HEK293 (cell line): ENCODE measurements around the gene HOXB9.

Experiments used
- KLF1 ChIP-seq: fragments of 450-650 bp; formaldehyde crosslinking; IDR thresholded peaks from 2 replicates; pipeline ENCODE4 v1.5.1; 2016; ENCODE audit warnings: missing biosample characterization, missing genetic modification characterization
- SETDB1 ChIP-seq: IDR thresholded peaks from one replicate; pipeline ENCODE4 v1.6.1; 2017; ENCODE audit warnings: mild to moderate bottlenecking, low read length, moderate library complexity, mixed read lengths; ENCODE audit not compliant: insufficient read length
- YY2 ChIP-seq: fragments of 450-650 bp; formaldehyde crosslinking; IDR thresholded peaks from 2 replicates; pipeline ENCODE4 v1.5.1; 2016; ENCODE audit warnings: missing biosample characterization, missing genetic modification characterization
- ZBTB21 ChIP-seq: fragments of 450-650 bp; formaldehyde crosslinking; IDR thresholded peaks from 2 replicates; pipeline ENCODE4 v1.5.1; 2017; ENCODE audit warnings: missing biosample characterization, missing genetic modification characterization
- ZBTB8A ChIP-seq: fragments of 450-650 bp; formaldehyde crosslinking; IDR thresholded peaks from 2 replicates; pipeline ENCODE4 v1.5.1; 2016; ENCODE audit warnings: missing biosample characterization, missing genetic modification characterization
- ZFP41 ChIP-seq: fragments of 450-650 bp; formaldehyde crosslinking; IDR thresholded peaks from 2 replicates; pipeline ENCODE4 v1.5.1; 2016; ENCODE audit warnings: missing biosample characterization, missing genetic modification characterization, borderline replicate concordance
- ZNF112 ChIP-seq: fragments of 450-650 bp; formaldehyde crosslinking; IDR thresholded peaks from 2 replicates; pipeline ENCODE4 v1.5.0; 2017; ENCODE audit warnings: missing biosample characterization, missing genetic modification characterization
- ZNF16 ChIP-seq: fragments of 450-650 bp; formaldehyde crosslinking; IDR thresholded peaks from 2 replicates; pipeline ENCODE4 v1.5.1; 2016; ENCODE audit warnings: low read depth, missing biosample characterization, missing genetic modification characterization
- ZNF292 ChIP-seq: fragments of 450-650 bp; formaldehyde crosslinking; IDR thresholded peaks from 2 replicates; pipeline ENCODE4 v1.5.1; 2016; ENCODE audit warnings: low read depth, missing biosample characterization, missing genetic modification characterization, borderline replicate concordance
- ZNF302 ChIP-seq: fragments of 450-650 bp; formaldehyde crosslinking; IDR thresholded peaks from 2 replicates; pipeline ENCODE4 v1.5.1; 2016; ENCODE audit warnings: missing biosample characterization, missing genetic modification characterization, low read depth
- ZNF324 ChIP-seq: fragments of 450-650 bp; formaldehyde crosslinking; IDR thresholded peaks from 2 replicates; pipeline ENCODE4 v1.5.1; 2016; ENCODE audit warnings: missing biosample characterization, missing genetic modification characterization
- ZNF335 ChIP-seq: fragments of 450-650 bp; formaldehyde crosslinking; conservative IDR thresholded peaks from 2 replicates; pipeline ENCODE4 v1.5.1; 2016; ENCODE audit warnings: missing biosample characterization, missing genetic modification characterization
- ZNF350 ChIP-seq: fragments of 450-650 bp; formaldehyde crosslinking; IDR thresholded peaks from 2 replicates; pipeline ENCODE4 v1.5.0; 2017; ENCODE audit warnings: missing biosample characterization, mild to moderate bottlenecking, missing genetic modification characterization
- ZNF426 ChIP-seq: fragments of 450-650 bp; formaldehyde crosslinking; IDR thresholded peaks from 2 replicates; pipeline ENCODE4 v1.5.1; 2017; ENCODE audit warnings: missing biosample characterization, missing genetic modification characterization, mild to moderate bottlenecking, inconsistent platforms, moderate library complexity
- ZNF433 ChIP-seq: fragments of 450-650 bp; formaldehyde crosslinking; IDR thresholded peaks from 2 replicates; pipeline ENCODE4 v1.5.1; 2016; ENCODE audit warnings: missing biosample characterization, missing genetic modification characterization, low read depth
- ZNF623 ChIP-seq: fragments of 450-650 bp; formaldehyde crosslinking; IDR thresholded peaks from 2 replicates; pipeline ENCODE4 v1.5.1; 2016; ENCODE audit warnings: missing biosample characterization, missing genetic modification characterization
- ZNF677 ChIP-seq: fragments of 450-650 bp; IDR thresholded peaks from 2 replicates; pipeline ENCODE4 v1.5.0; 2018; ENCODE audit warnings: missing biosample characterization, mild to moderate bottlenecking, missing genetic modification characterization, moderate library complexity
- ZNF701 ChIP-seq: fragments of 450-650 bp; formaldehyde crosslinking; IDR thresholded peaks from 2 replicates; pipeline ENCODE4 v1.5.1; 2016; ENCODE audit warnings: missing biosample characterization, missing genetic modification characterization
- ZNF830 ChIP-seq: fragments of 450-650 bp; IDR thresholded peaks from 2 replicates; pipeline ENCODE4 v1.5.0; 2018; ENCODE audit warnings: missing biosample characterization, missing genetic modification characterization, low read depth, mild to moderate bottlenecking, moderate library complexity
- ZSCAN23 ChIP-seq: fragments of 450-650 bp; formaldehyde crosslinking; IDR thresholded peaks from 2 replicates; pipeline ENCODE4 v1.5.1; 2016; ENCODE audit warnings: missing biosample characterization, missing genetic modification characterization
- TF ChIP-seq, protein P1 (sequence below): fragments of 450-650 bp; formaldehyde crosslinking; conservative IDR thresholded peaks from 2 replicates; pipeline ENCODE4 v1.5.1; 2016; ENCODE audit warnings: low read depth, missing biosample characterization, missing genetic modification characterization
- TF ChIP-seq, protein P2 (sequence below): fragments of 450-650 bp; formaldehyde crosslinking; IDR thresholded peaks from 2 replicates; pipeline ENCODE4 v1.5.1; 2016; ENCODE audit warnings: missing biosample characterization, missing genetic modification characterization
- TF ChIP-seq, protein P3 (sequence below): fragments of 450-650 bp; formaldehyde crosslinking; IDR thresholded peaks from 2 replicates; pipeline ENCODE4 v1.5.1; 2016; ENCODE audit warnings: missing biosample characterization, missing genetic modification characterization
- TF ChIP-seq, protein P4 (sequence below): fragments of 450-650 bp; formaldehyde crosslinking; IDR thresholded peaks from 2 replicates; pipeline ENCODE4 v1.5.1; 2016; ENCODE audit warnings: missing biosample characterization, missing genetic modification characterization
- TF ChIP-seq, protein P5 (sequence below): fragments of 450-650 bp; formaldehyde crosslinking; IDR thresholded peaks from 2 replicates; pipeline ENCODE4 v1.5.1; 2016; ENCODE audit warnings: missing biosample characterization, missing genetic modification characterization
- TF ChIP-seq, protein P6 (sequence below): fragments of 450-650 bp; formaldehyde crosslinking; IDR thresholded peaks from 2 replicates; pipeline ENCODE4 v1.5.1; 2016; ENCODE audit warnings: missing biosample characterization, missing genetic modification characterization

HOXB9 gene

DNA sequence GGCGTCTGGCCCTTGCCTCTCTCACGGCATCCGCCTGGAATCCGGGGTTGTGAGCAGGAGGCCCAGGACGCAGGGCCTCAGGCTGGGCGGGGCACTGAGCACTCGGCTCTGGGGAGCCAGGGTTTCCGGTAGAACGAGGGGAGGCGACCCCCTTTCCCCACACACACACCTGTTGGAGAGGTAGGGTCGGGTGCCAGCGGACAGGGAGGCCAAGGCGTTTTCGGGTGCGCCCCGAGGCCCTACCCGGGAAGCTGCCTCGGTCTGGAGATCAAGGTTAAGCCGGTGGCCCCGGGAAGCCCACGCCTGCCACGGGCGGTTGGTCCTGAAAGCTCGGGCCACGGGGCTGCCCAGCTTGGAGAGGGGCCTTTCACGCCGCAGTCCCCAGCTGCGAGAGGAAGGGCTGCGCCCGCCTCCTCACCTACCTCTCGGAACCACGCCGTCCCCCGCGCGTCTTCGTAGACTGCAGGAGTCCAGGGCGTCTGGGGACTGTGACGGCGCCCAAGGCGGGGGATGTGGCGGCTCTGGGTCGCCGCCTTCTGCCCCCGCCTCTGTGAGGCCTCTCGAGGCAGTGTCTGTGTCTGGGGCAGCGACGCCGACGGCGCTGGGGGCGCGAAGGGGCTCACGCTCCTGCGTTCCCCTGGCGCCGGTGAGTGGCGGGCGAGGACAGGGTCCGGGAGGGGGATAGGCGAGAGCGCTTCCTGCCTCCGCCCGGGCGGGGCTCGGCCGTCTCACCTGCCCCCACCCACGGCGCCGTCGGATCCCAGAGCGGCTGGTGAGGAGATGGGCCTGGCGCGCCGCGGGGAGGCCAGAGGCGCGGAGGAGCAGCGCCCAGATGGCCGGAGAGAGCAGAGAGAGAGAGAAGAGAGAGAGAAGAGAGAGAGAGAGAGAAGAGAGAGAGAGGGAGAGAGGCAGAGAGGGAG, 20.3 kb upstream of the HOXB9 start (continued):
- TF ChIP-seq, protein P1, sequence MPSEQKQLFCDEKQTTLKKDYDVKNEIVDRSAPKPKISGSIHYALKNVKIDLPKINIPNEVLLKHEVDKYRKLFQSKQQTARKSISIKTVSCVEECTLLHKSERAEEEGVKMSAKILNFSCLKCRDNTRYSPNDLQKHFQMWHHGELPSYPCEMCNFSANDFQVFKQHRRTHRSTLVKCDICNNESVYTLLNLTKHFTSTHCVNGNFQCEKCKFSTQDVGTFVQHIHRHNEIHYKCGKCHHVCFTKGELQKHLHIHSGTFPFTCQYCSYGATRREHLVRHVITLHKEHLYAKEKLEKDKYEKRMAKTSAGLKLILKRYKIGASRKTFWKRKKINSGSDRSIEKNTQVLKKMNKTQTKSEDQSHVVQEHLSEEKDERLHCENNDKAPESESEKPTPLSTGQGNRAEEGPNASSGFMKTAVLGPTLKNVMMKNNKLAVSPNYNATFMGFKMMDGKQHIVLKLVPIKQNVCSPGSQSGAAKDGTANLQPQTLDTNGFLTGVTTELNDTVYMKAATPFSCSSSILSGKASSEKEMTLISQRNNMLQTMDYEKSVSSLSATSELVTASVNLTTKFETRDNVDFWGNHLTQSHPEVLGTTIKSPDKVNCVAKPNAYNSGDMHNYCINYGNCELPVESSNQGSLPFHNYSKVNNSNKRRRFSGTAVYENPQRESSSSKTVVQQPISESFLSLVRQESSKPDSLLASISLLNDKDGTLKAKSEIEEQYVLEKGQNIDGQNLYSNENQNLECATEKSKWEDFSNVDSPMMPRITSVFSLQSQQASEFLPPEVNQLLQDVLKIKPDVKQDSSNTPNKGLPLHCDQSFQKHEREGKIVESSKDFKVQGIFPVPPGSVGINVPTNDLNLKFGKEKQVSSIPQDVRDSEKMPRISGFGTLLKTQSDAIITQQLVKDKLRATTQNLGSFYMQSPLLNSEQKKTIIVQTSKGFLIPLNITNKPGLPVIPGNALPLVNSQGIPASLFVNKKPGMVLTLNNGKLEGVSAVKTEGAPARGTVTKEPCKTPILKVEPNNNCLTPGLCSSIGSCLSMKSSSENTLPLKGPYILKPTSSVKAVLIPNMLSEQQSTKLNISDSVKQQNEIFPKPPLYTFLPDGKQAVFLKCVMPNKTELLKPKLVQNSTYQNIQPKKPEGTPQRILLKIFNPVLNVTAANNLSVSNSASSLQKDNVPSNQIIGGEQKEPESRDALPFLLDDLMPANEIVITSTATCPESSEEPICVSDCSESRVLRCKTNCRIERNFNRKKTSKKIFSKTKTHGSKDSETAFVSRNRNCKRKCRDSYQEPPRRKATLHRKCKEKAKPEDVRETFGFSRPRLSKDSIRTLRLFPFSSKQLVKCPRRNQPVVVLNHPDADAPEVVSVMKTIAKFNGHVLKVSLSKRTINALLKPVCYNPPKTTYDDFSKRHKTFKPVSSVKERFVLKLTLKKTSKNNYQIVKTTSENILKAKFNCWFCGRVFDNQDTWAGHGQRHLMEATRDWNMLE (tag by site-specific recombination), result no peak
- TF ChIP-seq SETDB1 (no peak), ZNF335 (tag by site-specific recombination) (peak; percentile 96), ZFP41 (tag by site-specific recombination) (no peak), ZNF112 (tag by site-specific recombination) (no peak), ZNF426 (tag by site-specific recombination) (no peak), ZNF433 (tag by site-specific recombination) (no peak), ZNF302 (tag by site-specific recombination) (no peak), ZBTB21 (tag by site-specific recombination) (no peak), ZNF16 (tag by site-specific recombination) (no peak), ZBTB8A (tag by site-specific recombination) (peak; percentile 85), ZNF701 (tag by site-specific recombination) (no peak), ZNF324 (tag by site-specific recombination) (no peak), ZSCAN23 (no peak), ZNF623 (tag by site-specific recombination) (no peak), ZNF830 (tag by site-specific recombination) (no peak), ZNF292 (no peak), YY2 (tag by site-specific recombination) (no peak; the same call in 1 of the 2 replicates), ZNF677 (tag by site-specific recombination) (no peak), KLF1 (peak; percentile 82), ZNF350 (no peak)
- TF ChIP-seq, protein P2, sequence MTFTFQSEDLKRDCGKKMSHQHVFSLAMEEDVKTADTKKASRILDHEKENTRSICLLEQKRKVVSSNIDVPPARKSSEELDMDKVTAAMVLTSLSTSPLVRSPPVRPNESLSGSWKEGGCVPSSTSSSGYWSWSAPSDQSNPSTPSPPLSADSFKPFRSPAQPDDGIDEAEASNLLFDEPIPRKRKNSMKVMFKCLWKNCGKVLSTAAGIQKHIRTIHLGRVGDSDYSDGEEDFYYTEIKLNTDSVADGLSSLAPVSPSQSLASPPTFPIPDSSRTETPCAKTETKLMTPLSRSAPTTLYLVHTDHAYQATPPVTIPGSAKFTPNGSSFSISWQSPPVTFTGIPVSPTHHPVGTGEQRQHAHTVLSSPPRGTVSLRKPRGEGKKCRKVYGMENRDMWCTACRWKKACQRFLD (tag by site-specific recombination), result no peak
- TF ChIP-seq, protein P3, sequence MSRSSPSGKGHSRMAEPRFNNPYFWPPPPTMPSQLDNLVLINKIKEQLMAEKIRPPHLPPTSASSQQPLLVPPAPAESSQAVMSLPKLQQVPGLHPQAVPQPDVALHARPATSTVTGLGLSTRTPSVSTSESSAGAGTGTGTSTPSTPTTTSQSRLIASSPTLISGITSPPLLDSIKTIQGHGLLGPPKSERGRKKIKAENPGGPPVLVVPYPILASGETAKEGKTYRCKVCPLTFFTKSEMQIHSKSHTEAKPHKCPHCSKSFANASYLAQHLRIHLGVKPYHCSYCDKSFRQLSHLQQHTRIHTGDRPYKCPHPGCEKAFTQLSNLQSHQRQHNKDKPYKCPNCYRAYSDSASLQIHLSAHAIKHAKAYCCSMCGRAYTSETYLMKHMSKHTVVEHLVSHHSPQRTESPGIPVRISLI (tag by site-specific recombination), result no peak
- TF ChIP-seq, protein P4, sequence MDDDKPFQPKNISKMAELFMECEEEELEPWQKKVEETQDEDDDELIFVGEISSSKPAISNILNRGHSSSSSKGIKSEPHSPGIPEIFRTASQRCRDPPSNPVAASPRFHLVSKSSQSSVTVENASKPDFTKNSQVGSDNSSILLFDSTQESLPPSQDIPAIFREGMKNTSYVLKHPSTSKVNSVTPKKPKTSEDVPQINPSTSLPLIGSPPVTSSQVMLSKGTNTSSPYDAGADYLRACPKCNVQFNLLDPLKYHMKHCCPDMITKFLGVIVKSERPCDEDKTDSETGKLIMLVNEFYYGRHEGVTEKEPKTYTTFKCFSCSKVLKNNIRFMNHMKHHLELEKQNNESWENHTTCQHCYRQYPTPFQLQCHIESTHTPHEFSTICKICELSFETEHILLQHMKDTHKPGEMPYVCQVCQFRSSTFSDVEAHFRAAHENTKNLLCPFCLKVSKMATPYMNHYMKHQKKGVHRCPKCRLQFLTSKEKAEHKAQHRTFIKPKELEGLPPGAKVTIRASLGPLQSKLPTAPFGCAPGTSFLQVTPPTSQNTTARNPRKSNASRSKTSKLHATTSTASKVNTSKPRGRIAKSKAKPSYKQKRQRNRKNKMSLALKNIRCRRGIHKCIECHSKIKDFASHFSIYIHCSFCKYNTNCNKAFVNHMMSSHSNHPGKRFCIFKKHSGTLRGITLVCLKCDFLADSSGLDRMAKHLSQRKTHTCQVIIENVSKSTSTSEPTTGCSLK (tag by site-specific recombination), result no peak
- TF ChIP-seq, protein P5, sequence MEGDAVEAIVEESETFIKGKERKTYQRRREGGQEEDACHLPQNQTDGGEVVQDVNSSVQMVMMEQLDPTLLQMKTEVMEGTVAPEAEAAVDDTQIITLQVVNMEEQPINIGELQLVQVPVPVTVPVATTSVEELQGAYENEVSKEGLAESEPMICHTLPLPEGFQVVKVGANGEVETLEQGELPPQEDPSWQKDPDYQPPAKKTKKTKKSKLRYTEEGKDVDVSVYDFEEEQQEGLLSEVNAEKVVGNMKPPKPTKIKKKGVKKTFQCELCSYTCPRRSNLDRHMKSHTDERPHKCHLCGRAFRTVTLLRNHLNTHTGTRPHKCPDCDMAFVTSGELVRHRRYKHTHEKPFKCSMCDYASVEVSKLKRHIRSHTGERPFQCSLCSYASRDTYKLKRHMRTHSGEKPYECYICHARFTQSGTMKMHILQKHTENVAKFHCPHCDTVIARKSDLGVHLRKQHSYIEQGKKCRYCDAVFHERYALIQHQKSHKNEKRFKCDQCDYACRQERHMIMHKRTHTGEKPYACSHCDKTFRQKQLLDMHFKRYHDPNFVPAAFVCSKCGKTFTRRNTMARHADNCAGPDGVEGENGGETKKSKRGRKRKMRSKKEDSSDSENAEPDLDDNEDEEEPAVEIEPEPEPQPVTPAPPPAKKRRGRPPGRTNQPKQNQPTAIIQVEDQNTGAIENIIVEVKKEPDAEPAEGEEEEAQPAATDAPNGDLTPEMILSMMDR (tag by site-specific recombination), result peak; percentile 9; the same call in 1 of the 2 replicates
- TF ChIP-seq, protein P6, sequence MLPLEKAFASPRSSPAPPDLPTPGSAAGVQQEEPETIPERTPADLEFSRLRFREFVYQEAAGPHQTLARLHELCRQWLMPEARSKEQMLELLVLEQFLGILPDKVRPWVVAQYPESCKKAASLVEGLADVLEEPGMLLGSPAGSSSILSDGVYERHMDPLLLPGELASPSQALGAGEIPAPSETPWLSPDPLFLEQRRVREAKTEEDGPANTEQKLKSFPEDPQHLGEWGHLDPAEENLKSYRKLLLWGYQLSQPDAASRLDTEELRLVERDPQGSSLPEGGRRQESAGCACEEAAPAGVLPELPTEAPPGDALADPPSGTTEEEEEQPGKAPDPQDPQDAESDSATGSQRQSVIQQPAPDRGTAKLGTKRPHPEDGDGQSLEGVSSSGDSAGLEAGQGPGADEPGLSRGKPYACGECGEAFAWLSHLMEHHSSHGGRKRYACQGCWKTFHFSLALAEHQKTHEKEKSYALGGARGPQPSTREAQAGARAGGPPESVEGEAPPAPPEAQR (tag by site-specific recombination), result no peak
